AG04450 (cell line): ENCODE results near the gene NPAS3. TPM values are rescaled to one million over a fixed set of nuclear protein-coding genes. Genes with fewer than 3 reads are reported as not detected.

ENCODE experiments used
- CTCF ChIA-PET: fragments of 300-600, 350-600 bp; formaldehyde crosslinking; extraction: SDS; loops from one replicate; lab custom pipeline; 2022; ENCODE audit warnings: antibody characterized with exemption, inconsistent platforms; lab: Charles Lee
- POLR2A ChIA-PET: fragments of 350-600 bp; formaldehyde crosslinking; extraction: SDS; loops from one replicate; lab custom pipeline; 2021; ENCODE audit warnings: antibody characterized with exemption, inconsistent platforms; lab: Yijun Ruan, JAX
- DNase-seq: peaks from one replicate; pipeline ENCODE4 v3.0.0-alpha.2; 2011; ENCODE audit warnings: low read depth, low spot score
- H3K27ac ChIP-seq: one replicate; pipeline ENCODE4 v1.5.1; 2012; ENCODE audit warnings: low read depth, low read length, control low read depth
- H3K27me3 ChIP-seq: one replicate; pipeline ENCODE4 v1.6.0; 2012; ENCODE audit warnings: low read length; ENCODE audit not compliant: control insufficient read depth, insufficient read depth
- H3K4me3 ChIP-seq: 2 replicates; pipeline ENCODE4 v1.5.1; 2011; ENCODE audit warnings: mild to moderate bottlenecking, low read depth, low read length, control low read depth
- H3K9me3 ChIP-seq: 2 replicates; pipeline ENCODE4 v1.5.1; 2012; ENCODE audit warnings: low read length; ENCODE audit not compliant: control insufficient read depth, insufficient read depth
- CTCF ChIP-seq: IDR thresholded peaks from 2 replicates; pipeline ENCODE4 v1.5.1; 2011; ENCODE audit warnings: low read depth, low read length, control low read depth, inconsistent platforms
- polyA plus RNA-seq: library from polyadenylated mRNA; depleted of rRNA; stranded (reverse); fragments of >200 nt; gene quantifications from 2 replicates; pipeline ENCODE4 v1.2.3, GENCODE V29; 2011

Gene NPAS3
- polyA plus RNA-seq, 1 experiment, result not detected

DNA sequence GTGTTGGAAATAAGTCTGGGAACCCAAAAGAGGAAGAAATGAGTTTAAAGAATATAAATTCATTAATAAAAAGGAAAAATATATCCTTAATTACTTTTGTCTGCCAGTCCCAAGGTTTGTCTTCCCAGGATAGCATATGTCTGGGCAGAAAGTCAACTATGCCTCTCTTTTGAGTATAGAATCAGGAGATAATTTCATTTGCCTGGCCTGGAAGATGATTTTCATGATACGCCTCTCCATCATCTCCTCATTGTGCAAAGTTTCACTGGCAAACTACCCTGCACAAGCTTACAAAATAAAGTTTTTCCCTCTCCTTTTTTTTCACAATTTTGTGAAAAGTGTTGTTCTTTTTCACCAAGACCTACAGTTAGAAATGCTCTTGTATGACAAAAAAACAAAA lies 671.4 kb downstream of the NPAS3 start:
- TF ChIP-seq CTCF, result no peak
- Histone ChIP-seq H3K27ac (no peak overlapping the region), H3K9me3 (no peaks in the 10 kb centered on the region), H3K4me3 (no peak overlapping the region), H3K27me3 (no peaks in the 10 kb centered on the region)
- CTCF ChIA-PET, result no interaction called here
- POLR2A ChIA-PET, result no interaction called here
- DNase-seq, result no peak

DNA sequence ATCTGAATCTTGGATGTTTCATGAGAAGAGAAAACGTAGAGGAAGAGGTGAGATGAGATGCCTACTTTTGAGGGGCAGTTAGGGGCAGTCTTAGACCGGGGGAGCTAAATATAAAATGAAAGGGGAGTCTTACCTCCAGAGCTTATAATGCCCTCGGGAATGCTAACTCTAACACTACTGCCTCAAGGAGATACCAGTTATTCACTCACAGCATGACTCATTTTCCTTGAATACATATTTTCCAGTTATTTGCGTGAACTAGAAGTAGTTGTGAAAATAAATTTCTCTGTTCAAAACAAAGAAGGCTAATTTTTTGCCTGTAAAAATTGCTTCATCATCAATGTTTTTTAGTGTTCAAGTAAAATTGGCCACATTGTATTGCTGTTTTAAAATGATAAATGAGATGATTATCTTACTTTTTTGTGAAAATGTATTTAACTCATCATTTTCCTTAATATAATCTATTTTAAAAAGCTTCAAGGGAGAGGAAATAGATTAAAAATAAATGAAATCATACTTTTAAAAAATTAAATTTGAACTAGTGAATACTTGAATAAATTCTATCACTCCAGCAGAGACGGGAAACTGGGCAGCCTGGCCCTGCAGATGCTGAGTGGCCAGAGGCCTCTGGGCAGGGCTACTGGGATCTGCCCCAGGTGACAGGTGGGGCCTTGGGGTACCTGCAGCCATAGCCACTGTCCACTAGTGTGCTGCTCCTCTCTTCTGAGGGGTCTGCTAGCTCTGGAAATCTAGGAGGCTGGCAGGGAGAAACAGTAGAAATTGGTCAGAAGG lies 672.9 kb downstream of the NPAS3 start:
- H3K4me3 ChIP-seq, result no peak overlapping the region
- no peak for DNase-seq
- no peaks in the 10 kb centered on the region for H3K9me3 ChIP-seq
- POLR2A ChIA-PET, result no interaction called here
- H3K27me3 ChIP-seq, result no peaks in the 10 kb centered on the region
- H3K27ac ChIP-seq, result no peak overlapping the region
- CTCF ChIA-PET, result interaction anchor here (0.5 kb wide), 1 partner anchor 1430 kb away, joined by 3 read pairs; no protein-coding TSS in a partner anchor
- no peak for TF ChIP-seq CTCF

DNA sequence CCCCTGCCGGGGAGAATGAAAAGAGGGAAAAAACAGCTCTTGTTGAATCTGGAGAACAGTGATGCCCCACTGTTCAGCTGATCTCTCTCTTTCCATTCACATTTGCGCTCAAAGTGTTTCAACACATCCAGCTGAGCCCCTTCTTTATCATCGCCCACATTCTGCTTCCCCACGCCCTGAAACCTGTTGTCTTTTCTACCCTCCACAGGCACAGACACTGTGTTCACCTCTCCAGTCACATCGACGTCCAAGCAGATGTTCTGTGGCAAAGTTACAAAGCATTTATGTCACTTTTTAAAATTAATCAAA lies 673.5 kb downstream of the NPAS3 start:
- CTCF ChIA-PET, result interaction anchor here (0.5 kb wide), 1 partner anchor 1431 kb away, joined by 3 read pairs; no protein-coding TSS in a partner anchor
- H3K27ac ChIP-seq, result no peak overlapping the region
- no peak for TF ChIP-seq CTCF
- no peak overlapping the region for H3K4me3 ChIP-seq
- H3K27me3 ChIP-seq, result no peaks in the 10 kb centered on the region
- H3K9me3 ChIP-seq, result no peaks in the 10 kb centered on the region
- POLR2A ChIA-PET, result no interaction called here
- no peak for DNase-seq

GRCh38 chr14:33617154-33617553 lies 678.5 kb downstream of the NPAS3 start:
- DNase-seq, result no peak
- H3K4me3 ChIP-seq, result no peak overlapping the region
- no peaks in the 10 kb centered on the region for H3K9me3 ChIP-seq
- no peak for TF ChIP-seq CTCF
- ChIA-PET CTCF (no interaction called here), POLR2A (no interaction called here)
- H3K27ac ChIP-seq, result no peak overlapping the region
- H3K27me3 ChIP-seq, result no peaks in the 10 kb centered on the region

GRCh38 chr14:33618361-33619105 lies 679.9 kb downstream of the NPAS3 start:
- CTCF ChIA-PET, result no interaction called here
- TF ChIP-seq CTCF, result no peak
- DNase-seq, result no peak

More at GRCh38 chr14:33618361-33619105, 679.9 kb downstream of the NPAS3 start:
- Histone ChIP-seq H3K9me3 (no peaks in the 10 kb centered on the region), H3K4me3 (no peak overlapping the region), H3K27me3 (no peaks in the 10 kb centered on the region), H3K27ac (no peak overlapping the region)
- POLR2A ChIA-PET, result no interaction called here
